Measurements from ENCODE around the gene E2F3. TPM values are rescaled to one million over a fixed set of nuclear protein-coding genes. Genes with fewer than 3 reads are reported as not detected.

E2F3 gene
- total RNA-seq, 2 donors from 2014 or later: 38.2 TPM

DNA sequence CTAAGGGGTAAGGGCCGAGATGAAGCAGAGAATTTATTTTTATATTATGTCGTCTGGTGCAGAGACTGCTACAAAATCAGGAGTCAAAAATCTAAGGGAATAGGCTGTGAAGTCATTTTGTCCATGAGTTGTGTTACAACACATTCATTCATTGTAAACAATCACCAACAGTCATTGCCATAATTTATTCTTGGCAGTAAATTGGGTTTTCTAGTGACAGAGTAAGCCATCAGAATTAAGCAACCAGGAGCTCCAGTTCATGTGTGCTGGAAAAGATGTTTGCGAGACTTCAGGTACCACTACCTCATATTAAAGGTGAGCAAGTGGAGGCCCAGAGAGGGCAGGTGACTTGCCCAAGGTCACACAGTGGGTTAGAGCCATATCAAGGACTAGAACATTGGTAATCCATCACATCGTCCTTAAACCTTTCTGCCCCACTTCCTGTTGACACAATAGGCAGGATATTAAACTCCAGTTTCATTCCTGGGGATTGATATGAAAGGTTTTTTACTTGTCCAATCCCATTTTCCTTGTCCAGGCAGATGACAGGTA, 46.0 kb downstream of the E2F3 start:
- Mint-ChIP-seq H3K27me3 (ENCODE audit: insufficient read depth) (no peaks in the 10 kb centered on the region), H3K4me1 (peaks cover 11% of the 10 kb centered on the region), H3K27ac (no peak overlapping the region), H3K9me3 (no peaks in the 10 kb centered on the region), H3K4me3 (no peak overlapping the region), H3K36me3 (ENCODE audit: low read depth) (peaks cover 43% of the 10 kb centered on the region)
- 68 to 100% methylated on average over 1 to 4 of the region's 4 CpGs for WGBS, 2 experiments (ENCODE audit: insufficient coverage in 1 of 2, insufficient read length in 1 of 2)
- Histone ChIP-seq H3K4me3 (ENCODE audit: low read length) (no peak overlapping the region), H3K27ac (ENCODE audit: low read depth, low read length) (no peak overlapping the region), H3K27me3 (ENCODE audit: control insufficient read depth, insufficient read depth, low read length, poor library complexity, severe bottlenecking) (no peaks in the 10 kb centered on the region), H3K4me1 (ENCODE audit: control insufficient read depth, insufficient read depth, low read length) (no peaks in the 10 kb centered on the region), H3K9ac (ENCODE audit: extremely low read depth, low read length, poor library complexity, severe bottlenecking) (no peak overlapping the region), H3K9me3 (ENCODE audit: control insufficient read depth, low read length) (no peaks in the 10 kb centered on the region), H3K36me3 (ENCODE audit: control insufficient read depth, insufficient read depth, low read length) (peaks cover 44% of the 10 kb centered on the region)
- TF ChIP-seq CTCF (conservative IDR thresholded peaks at IDR 0.05): no peak
- no peak for DNase-seq

- no peak for DNase-seq
- H3K9me3 ChIP-seq (ENCODE audit: control insufficient read depth, low read length): no peaks in the 10 kb centered on the region
- H3K27ac ChIP-seq (ENCODE audit: low read depth, low read length): no peak overlapping the region
- H3K9me3 Mint-ChIP-seq: peaks cover 2% of the 10 kb centered on the region
- 96% methylated on average over 2 of the region's 2 CpGs; no CpG with 5 or more reads in 1 of the 2 experiments for WGBS, 2 experiments (ENCODE audit: insufficient coverage in 1 of 2, insufficient read length in 1 of 2)
- no peaks in the 10 kb centered on the region for H3K27me3 ChIP-seq (ENCODE audit: control insufficient read depth, insufficient read depth, low read length, poor library complexity, severe bottlenecking)
- H3K9ac ChIP-seq (ENCODE audit: extremely low read depth, low read length, poor library complexity, severe bottlenecking): no peak overlapping the region
- no peaks in the 10 kb centered on the region for H3K27me3 Mint-ChIP-seq (ENCODE audit: insufficient read depth)
- TF ChIP-seq CTCF (conservative IDR thresholded peaks at IDR 0.05): no peak
- H3K4me3 ChIP-seq (ENCODE audit: low read length): no peak overlapping the region
- no peak overlapping the region for H3K27ac Mint-ChIP-seq
- peaks cover 14% of the 10 kb centered on the region for H3K4me1 Mint-ChIP-seq
- H3K36me3 Mint-ChIP-seq (ENCODE audit: low read depth): peaks cover 44% of the 10 kb centered on the region
- H3K4me1 ChIP-seq (ENCODE audit: control insufficient read depth, insufficient read depth, low read length): no peaks in the 10 kb centered on the region
- H3K4me3 Mint-ChIP-seq: no peak overlapping the region
- peaks cover 48% of the 10 kb centered on the region for H3K36me3 ChIP-seq (ENCODE audit: control insufficient read depth, insufficient read depth, low read length)
Measured at GRCh38 chr6:20448828-20449227, 47.1 kb downstream of the E2F3 start.

DNA sequence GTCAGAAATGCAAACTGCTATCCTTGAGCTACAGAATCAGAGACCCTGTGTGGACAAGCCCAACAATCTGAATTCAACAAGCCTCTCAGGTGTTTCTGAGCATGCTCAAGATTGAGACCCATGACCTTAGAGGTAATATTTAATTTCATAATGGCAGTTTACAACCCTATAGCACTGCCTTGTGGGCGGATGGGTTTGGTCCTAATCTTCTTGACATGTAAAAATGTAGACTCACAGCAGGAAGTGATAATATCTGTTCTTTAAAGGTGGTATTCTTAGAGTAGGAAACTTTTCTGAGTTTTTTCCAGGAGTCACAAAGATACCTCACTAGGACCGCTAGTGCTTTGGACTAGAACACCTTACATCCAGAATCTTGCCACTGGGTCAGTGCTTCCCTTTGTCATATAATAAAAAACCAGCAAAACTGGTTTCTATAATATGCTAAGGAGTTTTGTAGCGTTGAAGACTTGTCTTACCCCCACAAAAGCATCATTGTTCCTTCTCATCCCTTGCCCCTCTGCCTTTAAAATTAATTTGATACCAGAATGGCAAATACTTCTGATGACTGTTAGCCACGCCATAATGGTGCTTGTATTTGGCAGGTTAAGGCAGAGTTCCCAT, 52.6 kb downstream of the E2F3 start:
- Histone ChIP-seq H3K4me3 (ENCODE audit: low read length) (no peak overlapping the region), H3K4me1 (ENCODE audit: control insufficient read depth, insufficient read depth, low read length) (peaks cover 6% of the 10 kb centered on the region), H3K9me3 (ENCODE audit: control insufficient read depth, low read length) (no peaks in the 10 kb centered on the region), H3K27me3 (ENCODE audit: control insufficient read depth, insufficient read depth, low read length, poor library complexity, severe bottlenecking) (no peaks in the 10 kb centered on the region), H3K27ac (ENCODE audit: low read depth, low read length) (no peak overlapping the region), H3K9ac (ENCODE audit: extremely low read depth, low read length, poor library complexity, severe bottlenecking) (no peak overlapping the region), H3K36me3 (ENCODE audit: control insufficient read depth, insufficient read depth, low read length) (peaks cover 26% of the 10 kb centered on the region)
- WGBS, 2 experiments (ENCODE audit: insufficient coverage in 1 of 2, insufficient read length in 1 of 2): 95 to 100% methylated on average over 1 to 4 of the region's 4 CpGs
- DNase-seq: no peak
- Mint-ChIP-seq H3K27ac (no peak overlapping the region), H3K27me3 (ENCODE audit: insufficient read depth) (no peaks in the 10 kb centered on the region), H3K4me3 (no peak overlapping the region), H3K4me1 (peaks cover 33% of the 10 kb centered on the region), H3K9me3 (peaks cover 2% of the 10 kb centered on the region), H3K36me3 (ENCODE audit: low read depth) (peaks cover 44% of the 10 kb centered on the region)
- TF ChIP-seq CTCF (conservative IDR thresholded peaks at IDR 0.05): no peak
